GM12878 (cell line): ENCODE results near the gene FAM9C. TPM values are rescaled to one million over a fixed set of nuclear protein-coding genes. Genes with fewer than 3 reads are reported as not detected.

ENCODE experiments used
- ATAC-seq: fragments of 200-7000 bp; cut with Tn5 transposase; 3 replicates; pipeline ENCODE4 v1.9.1; 2020; ENCODE audit warnings: mild to moderate bottlenecking, moderate library complexity
- BruUV-seq: library from RNA; stranded (reverse); fragments of 400-500 nt; replicated peaks from 2 replicates; lab custom pipeline; 2021; lab: Mats Ljungman, UMichigan
- CTCF ChIA-PET: fragments of 300-600 bp; sonication (Branson Sonifier 250); formaldehyde crosslinking; extraction: SDS; loops from one replicate; lab custom pipeline; 2021; ENCODE audit warnings: inconsistent platforms; lab: Yijun Ruan, JAX
- POLR2A ChIA-PET: fragments of 350-600 bp; formaldehyde crosslinking; extraction: SDS; loops from one replicate; lab custom pipeline; 2021; ENCODE audit warnings: inconsistent platforms; lab: Charles Lee
- RAD21 ChIA-PET: fragments of 300-600 bp; sonication (Branson Sonifier 250); formaldehyde crosslinking; loops from one replicate; lab custom pipeline; 2023; ENCODE audit warnings: antibody characterized with exemption; ENCODE audit not compliant: unreplicated experiment; lab: Charles Lee
- SMC1A ChIA-PET: fragments of 300-600 bp; sonication (Branson Sonifier 250); formaldehyde crosslinking; loops from one replicate; lab custom pipeline; 2023; ENCODE audit not compliant: unreplicated experiment, uncharacterized antibody; lab: Charles Lee
- DNase-seq: peaks from one replicate; pipeline ENCODE4 v3.0.0-alpha.2; 2011; ENCODE audit warnings: low read depth, low spot score
- FAIRE-seq: peaks from 3 replicates; lab custom pipeline; 2011; peaks lifted over from hg19 to GRCh38; lab: Jason Lieb, UNC
- H2AFZ ChIP-seq: 2 replicates; pipeline ENCODE4 v1.6.0; 2011; ENCODE audit warnings: low read depth, low read length, control low read depth; ENCODE audit not compliant: control insufficient read depth
- H3K27ac ChIP-seq: 2 replicates; pipeline ENCODE4 v1.5.1; 2011; ENCODE audit warnings: control low read depth; ENCODE audit not compliant: control insufficient read depth, insufficient read depth
- H3K27me3 ChIP-seq, 2 experiments: replicated peaks in 1 of 2; 2 replicates each; pipeline versions ENCODE4 v1.6.0 to v1.6.1; 2011; ENCODE audit warnings: low read length in 1 of 2; ENCODE audit not compliant: control insufficient read depth in 2 of 2, insufficient read depth in 2 of 2
- H3K36me3 ChIP-seq, 2 experiments: 2 replicates each; pipeline ENCODE4 v1.5.1; 2011; ENCODE audit warnings: low read length in 1 of 2; ENCODE audit not compliant: control insufficient read depth in 2 of 2, insufficient read depth in 2 of 2
- H3K4me1 ChIP-seq: 2 replicates; pipeline ENCODE4 v1.6.1; 2011; ENCODE audit warnings: mild to moderate bottlenecking, low read length, moderate library complexity, mixed read lengths; ENCODE audit not compliant: control insufficient read depth, insufficient read depth
- H3K4me2 ChIP-seq: 2 replicates; pipeline ENCODE4 v1.6.0; 2011; ENCODE audit warnings: control low read depth; ENCODE audit not compliant: control insufficient read depth, insufficient read depth
- H3K4me3 ChIP-seq: fragments of 200-600 bp; sonication (generic); 2 replicates; pipeline ENCODE4 v1.5.1; 2016
- H3K79me2 ChIP-seq: 2 replicates; pipeline ENCODE4 v1.6.0; 2011; ENCODE audit warnings: low read length; ENCODE audit not compliant: control insufficient read depth, insufficient read depth
- H3K9ac ChIP-seq: 2 replicates; pipeline ENCODE4 v1.8.0; 2011; ENCODE audit warnings: low read length, control low read depth, mixed read lengths; ENCODE audit not compliant: control insufficient read depth, insufficient read depth
- H3K9me3 ChIP-seq: replicated peaks from 3 replicates; pipeline ENCODE4 v1.5.1; 2011; ENCODE audit warnings: mild to moderate bottlenecking, low read length; ENCODE audit not compliant: control insufficient read depth, insufficient read depth
- H4K20me1 ChIP-seq: 2 replicates; pipeline ENCODE4 v1.6.0; 2011; ENCODE audit not compliant: control insufficient read depth, insufficient read depth
- ATF7 ChIP-seq: fragments of 450-650 bp; IDR thresholded peaks from 2 replicates; pipeline ENCODE4 v1.6.1; 2016; ENCODE audit warnings: low read depth, mild to moderate bottlenecking
- BACH1 ChIP-seq: fragments of 450-650 bp; IDR thresholded peaks from 2 replicates; pipeline ENCODE4 v1.6.1; 2017; ENCODE audit warnings: mild to moderate bottlenecking, borderline replicate concordance
- BCL3 ChIP-seq: IDR thresholded peaks from 2 replicates; pipeline ENCODE4 v1.6.1; 2011; ENCODE audit warnings: borderline replicate concordance, low read depth, mild to moderate bottlenecking, moderate library complexity, low read length; ENCODE audit not compliant: insufficient read depth, poor library complexity, severe bottlenecking
- CEBPB ChIP-seq, 2 experiments: fragments of 150-350 bp in 1 of 2; IDR thresholded peaks; 2 replicates each; pipeline ENCODE4 v1.6.1; 2012 to 2014; ENCODE audit warnings: low read depth in 2 of 2, low read length in 2 of 2, borderline replicate concordance in 1 of 2, inconsistent platforms in 1 of 2
- E2F8 ChIP-seq: fragments of 450-650 bp; IDR thresholded peaks from 2 replicates; pipeline ENCODE4 v1.6.1; 2018; ENCODE audit warnings: mild to moderate bottlenecking, low read depth, moderate library complexity; ENCODE audit not compliant: partially characterized antibody
- FOXK2 ChIP-seq: fragments of 450-650 bp; IDR thresholded peaks from 2 replicates; pipeline ENCODE4 v1.6.1; 2017; ENCODE audit warnings: mild to moderate bottlenecking, moderate library complexity
- FOXM1 ChIP-seq: IDR thresholded peaks from 2 replicates; pipeline ENCODE4 v1.6.1; 2012; ENCODE audit warnings: low read depth, mild to moderate bottlenecking, inconsistent platforms, low read length, moderate library complexity
- KLF5 ChIP-seq: fragments of 450-650 bp; IDR thresholded peaks from 2 replicates; pipeline ENCODE4 v1.6.1; 2014; ENCODE audit warnings: mild to moderate bottlenecking; ENCODE audit not compliant: partially characterized antibody
- NFYA ChIP-seq: IDR thresholded peaks from 2 replicates; pipeline ENCODE4 v1.6.1; 2011; ENCODE audit warnings: low read depth, mild to moderate bottlenecking, low read length, improper control_type of control experiment, borderline replicate concordance
- PAX8 ChIP-seq: fragments of 450-650 bp; IDR thresholded peaks from 2 replicates; pipeline ENCODE4 v1.6.1; 2017; ENCODE audit warnings: mild to moderate bottlenecking, moderate library complexity
- PKNOX1 ChIP-seq: fragments of 450-650 bp; IDR thresholded peaks from 2 replicates; pipeline ENCODE4 v1.6.1; 2016; ENCODE audit warnings: mild to moderate bottlenecking
- POLR2A ChIP-seq: IDR thresholded peaks from 2 replicates; pipeline ENCODE4 v1.6.1; 2011; ENCODE audit warnings: low read depth, mild to moderate bottlenecking, low read length
- POLR2AphosphoS5 ChIP-seq: IDR thresholded peaks from 2 replicates; pipeline ENCODE4 v1.6.1; 2011; ENCODE audit warnings: mild to moderate bottlenecking, low read length, inconsistent platforms
- SMC3 ChIP-seq: IDR thresholded peaks from 2 replicates; pipeline ENCODE4 v1.6.1; 2011; ENCODE audit warnings: low read length, improper control_type of control experiment, borderline replicate concordance
- USF1 ChIP-seq: IDR thresholded peaks from 2 replicates; pipeline ENCODE4 v1.6.1; 2011; ENCODE audit warnings: borderline replicate concordance, low read depth, mild to moderate bottlenecking, moderate library complexity, mixed read lengths, low read length; ENCODE audit not compliant: insufficient read depth; ENCODE audit errors: extremely low read length
- USF2 ChIP-seq: IDR thresholded peaks from 2 replicates; pipeline ENCODE4 v1.6.1; 2011; ENCODE audit warnings: low read depth, low read length, improper control_type of control experiment, borderline replicate concordance
- WGBS: methylation state at CpG from one replicate; pipeline ENCODE4 v1.1.6; 2016; ENCODE audit warnings: low lambda C conversion rate; ENCODE audit not compliant: insufficient replicate concordance, insufficient coverage; ENCODE audit errors: missing lambda C conversion rate; 5-methylcytosine and 5-hydroxymethylcytosine counted together
- in situ Hi-C: fragments of 300-500 bp; cut with MboI; formaldehyde crosslinking; loops from 9 replicates; pipeline ENCODE4 v1.14.3; 2018; ENCODE audit warnings: mixed read lengths
- intact Hi-C: fragments of 100-400 bp; cut with micrococcal nuclease; formaldehyde crosslinking; loops from one replicate; pipeline ENCODE4 v1.14.2; 2022; ENCODE audit not compliant: unreplicated experiment
- polyA plus RNA-seq, 11 experiments: library from polyadenylated mRNA; depleted of rRNA in 4 of 11; unstranded in 6 of 11; stranded (reverse) in 5 of 11; fragments of >200 nt; fragmentation: Nextera tagmentation in 4 of 11; fragmentation: Illumina TruSeq in 1 of 11; extraction: Ambion mirVana in 4 of 11; extraction: Trizol in 1 of 11; gene quantifications; 1 replicate in 1 of 11; 2 replicates in 10 of 11; pipeline versions ENCODE4 v1.2.1 to v1.2.3, GENCODE V29; 2011 to 2016; ENCODE audit warnings: inconsistent platforms in 2 of 11, missing spikeins in 2 of 11, low read depth in 1 of 11
- total RNA-seq, 4 experiments: library from RNA; depleted of rRNA in 3 of 4; stranded (reverse); fragments of >200 nt in 3 of 4; fragmentation: Illumina TruSeq in 1 of 4; extraction: Trizol in 1 of 4; gene quantifications; 2 replicates each; pipeline versions ENCODE4 v1.2.1 to v1.2.3, GENCODE V29; 2013 to 2021

Gene FAM9C
- total and polyA plus RNA-seq, 10 of the 15 experiments (the other 5 are each of a cell fraction or from before 2014, with no cell fraction given) = 0.01 to 0.03 TPM; not detected in 8

GRCh38 chrX:13088156-13088487, 43.7 kb upstream of the FAM9C start:
- TSS peak; percentile 70 for BruUV-seq
- peaks cover 89% of the 10 kb centered on the region for H3K4me1 ChIP-seq
- peak overlapping the region; percentile 85 for H3K9ac ChIP-seq
- peaks cover 20% of the 10 kb centered on the region for H3K79me2 ChIP-seq
- no peak overlapping the region for H3K4me3 ChIP-seq
- peak overlapping the region; percentile 100 for H3K27ac ChIP-seq
- in situ Hi-C loops = loop anchor here (5.0 kb wide), 2 partner anchors 86 to 136 kb away; no protein-coding TSS in a partner anchor
- no peaks in the 10 kb centered on the region for H3K36me3 ChIP-seq
- SMC1A ChIA-PET = interaction anchor here (0.7 to 27.7 kb wide), 15 partner anchors 13 to 581 kb away, joined by 3 to 847 read pairs (median 13); no protein-coding TSS in a partner anchor
- no peak overlapping the region for H2AFZ ChIP-seq
- intact Hi-C loops = loop anchor here (5.0 to 10.0 kb wide), 4 partner anchors 223 to 1323 kb away; partner anchors contain the start of gene TLR7
- peak; percentile 11 for ATAC-seq
- POLR2A ChIA-PET = interaction anchor here (0.6 to 17.3 kb wide), 14 partner anchors 12 to 167 kb away, joined by 3 to 280 read pairs (median 6); partner anchors contain the start of gene TMSB4X
- no peak for FAIRE-seq
- H4K20me1 ChIP-seq = no peaks in the 10 kb centered on the region
- H3K27me3 ChIP-seq = no peaks in the 10 kb centered on the region
- WGBS = 51% methylated on average over 5 of the region's 5 CpGs
- peak overlapping the region; percentile 74 for H3K4me2 ChIP-seq
- no peaks in the 10 kb centered on the region; the same call in 2 of the 3 replicates for H3K9me3 ChIP-seq
- no peak for DNase-seq
- RAD21 ChIA-PET = interaction anchor here (0.9 to 23.1 kb wide), 14 partner anchors 12 to 610 kb away, joined by 3 to 689 read pairs (median 14); partner anchors contain the start of gene TMSB4X
- CTCF ChIA-PET = interaction anchor here (1.2 to 12.2 kb wide), 15 partner anchors 9 to 402 kb away, joined by 4 to 312 read pairs (median 6); no protein-coding TSS in a partner anchor
- TF ChIP-seq KLF5 (no peak), USF1 (no peak), CEBPB (IDR thresholded peaks at IDR 0.05; ENCODE audit: borderline replicate concordance in 1 of 2, low read depth in 2 of 2, low read length in 2 of 2) (no peak), NFYA (no peak), ATF7 (no peak), BACH1 (no peak), PKNOX1 (no peak), FOXM1 (no peak), USF2 (no peak), POLR2A (peak; percentile 59), POLR2AphosphoS5 (peak; percentile 72; the same call in 1 of the 2 replicates), FOXK2 (no peak), E2F8 (no peak), SMC3 (no peak), PAX8 (no peak), BCL3 (no peak)
